ENCODE data around the gene NDUFAF2. TPM values are rescaled to one million over a fixed set of nuclear protein-coding genes. Genes with fewer than 3 reads are reported as not detected.

The NDUFAF2 gene, protein sequence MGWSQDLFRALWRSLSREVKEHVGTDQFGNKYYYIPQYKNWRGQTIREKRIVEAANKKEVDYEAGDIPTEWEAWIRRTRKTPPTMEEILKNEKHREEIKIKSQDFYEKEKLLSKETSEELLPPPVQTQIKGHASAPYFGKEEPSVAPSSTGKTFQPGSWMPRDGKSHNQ
- 10 to 100 TPM; 41.2 to 46.6 TPM for total RNA-seq

DNA sequence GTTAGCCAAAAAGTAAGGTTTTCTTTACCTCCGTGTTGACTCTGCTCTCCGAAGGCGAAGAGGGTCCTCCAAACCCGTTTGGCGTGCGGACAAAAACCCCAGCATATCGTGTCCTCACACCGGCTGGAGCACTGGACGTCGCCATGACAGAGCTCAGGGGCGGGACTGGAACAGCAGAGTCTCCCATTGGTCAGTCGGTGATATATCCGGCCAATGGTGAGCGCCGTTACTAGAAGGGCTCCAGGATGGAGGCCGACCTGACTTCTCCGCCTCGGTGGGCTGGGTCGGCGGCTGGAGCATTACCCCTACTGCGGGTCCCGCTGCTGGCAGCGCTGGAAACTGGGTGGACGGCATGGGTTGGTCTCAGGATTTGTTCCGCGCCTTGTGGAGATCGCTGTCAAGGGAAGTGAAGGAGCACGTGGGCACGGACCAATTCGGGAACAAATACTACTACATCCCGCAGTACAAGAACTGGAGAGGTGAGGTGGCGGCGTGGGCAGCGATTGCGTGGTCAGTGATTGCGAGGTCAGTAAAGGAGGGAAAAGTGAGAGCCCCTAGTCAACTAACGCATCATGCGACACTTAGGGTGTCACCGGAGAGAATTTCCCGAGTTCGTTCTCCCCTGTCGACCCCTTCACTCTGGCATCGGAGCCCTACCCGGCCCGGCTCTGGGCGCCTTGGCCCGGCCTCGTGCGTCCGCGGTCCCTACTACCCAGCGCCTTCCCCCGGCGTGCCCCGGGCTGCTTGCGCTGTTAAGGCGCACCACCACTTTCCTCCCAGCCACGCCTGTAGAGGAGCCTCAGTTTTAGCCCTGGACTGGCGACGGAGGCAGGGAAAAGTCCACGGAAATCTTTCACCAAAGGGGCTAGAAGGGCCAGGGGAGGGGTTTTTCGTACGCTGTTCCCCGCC is at the start of gene NDUFAF2, which contains the start of gene ERCC8:
Gene NDUFAF2 (plus strand): TSS at position 302 of the 909 bp plus-strand sequence. CDS start 51 bp downstream, at position 353.
Gene ERCC8 (minus strand): TSS at position 167 of the 909 bp plus-strand sequence. CDS start 62 bp downstream, at position 105.
- Mint-ChIP-seq H3K27ac (no peak within 1 kb of the TSS), H3K36me3 (ENCODE audit: low read depth) (peaks cover 8% of the 10 kb centered on the region), H3K4me1 (ENCODE audit: low read depth) (peaks cover 25% of the 10 kb centered on the region), H3K9me3 (no peaks in the 10 kb centered on the region), H3K27me3 (no peaks in the 10 kb centered on the region), H3K4me3 (no peak within 1 kb of the TSS)
- POLR2A ChIA-PET = interaction anchor here (1.0 to 1.2 kb wide), 2 partner anchors 9 to 12 kb away, joined by 3 to 4 read pairs; no protein-coding TSS in a partner anchor
- TF ChIP-seq, protein P1, sequence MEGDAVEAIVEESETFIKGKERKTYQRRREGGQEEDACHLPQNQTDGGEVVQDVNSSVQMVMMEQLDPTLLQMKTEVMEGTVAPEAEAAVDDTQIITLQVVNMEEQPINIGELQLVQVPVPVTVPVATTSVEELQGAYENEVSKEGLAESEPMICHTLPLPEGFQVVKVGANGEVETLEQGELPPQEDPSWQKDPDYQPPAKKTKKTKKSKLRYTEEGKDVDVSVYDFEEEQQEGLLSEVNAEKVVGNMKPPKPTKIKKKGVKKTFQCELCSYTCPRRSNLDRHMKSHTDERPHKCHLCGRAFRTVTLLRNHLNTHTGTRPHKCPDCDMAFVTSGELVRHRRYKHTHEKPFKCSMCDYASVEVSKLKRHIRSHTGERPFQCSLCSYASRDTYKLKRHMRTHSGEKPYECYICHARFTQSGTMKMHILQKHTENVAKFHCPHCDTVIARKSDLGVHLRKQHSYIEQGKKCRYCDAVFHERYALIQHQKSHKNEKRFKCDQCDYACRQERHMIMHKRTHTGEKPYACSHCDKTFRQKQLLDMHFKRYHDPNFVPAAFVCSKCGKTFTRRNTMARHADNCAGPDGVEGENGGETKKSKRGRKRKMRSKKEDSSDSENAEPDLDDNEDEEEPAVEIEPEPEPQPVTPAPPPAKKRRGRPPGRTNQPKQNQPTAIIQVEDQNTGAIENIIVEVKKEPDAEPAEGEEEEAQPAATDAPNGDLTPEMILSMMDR (IDR thresholded peaks at IDR 0.05) = no peak
- intact Hi-C loops (cut with micrococcal nuclease) = loop anchor here (10.0 kb wide), 1 partner anchor 270 kb away; no protein-coding TSS in a partner anchor
- CTCF ChIA-PET = interaction anchor here (2.1 kb wide), 1 partner anchor 15 kb away, joined by 11 read pairs; no protein-coding TSS in a partner anchor
- ATAC-seq (peak; percentile 99), DNase-seq (peak; percentile 94)

DNA sequence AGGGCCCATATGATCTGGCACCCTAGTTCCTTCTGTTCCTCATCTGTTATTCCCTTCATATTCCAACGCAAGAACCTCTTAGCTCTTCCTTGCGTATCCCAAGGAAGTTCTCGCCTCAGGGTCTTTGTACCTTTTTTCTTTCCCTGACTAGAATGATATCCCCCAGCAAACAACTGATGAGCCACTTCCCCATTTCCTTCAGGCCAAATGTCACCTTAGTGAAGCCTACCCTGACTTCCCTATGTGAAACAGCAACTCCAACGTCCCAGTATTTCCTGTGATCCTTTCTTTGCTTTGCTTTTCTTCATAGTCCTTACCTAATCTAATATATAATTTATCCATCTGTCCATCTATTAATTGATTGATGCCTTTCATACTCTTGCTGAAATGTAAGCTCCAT is 48.0 kb upstream of the NDUFAF2 start:
- H3K4me3 Mint-ChIP-seq = no peak overlapping the region
- DNase-seq (no peak), ATAC-seq (no peak)
- no peaks in the 10 kb centered on the region for H3K4me1 Mint-ChIP-seq (ENCODE audit: low read depth)
- no peaks in the 10 kb centered on the region for H3K27me3 Mint-ChIP-seq
- TF ChIP-seq, protein P1 (IDR thresholded peaks at IDR 0.05) = no peak
- ChIA-PET POLR2A (no interaction called here), CTCF (interaction anchor here (0.6 kb wide), 1 partner anchor 188 kb away, joined by 3 read pairs; no protein-coding TSS in a partner anchor)
- no peak overlapping the region for H3K27ac Mint-ChIP-seq
- H3K36me3 Mint-ChIP-seq (ENCODE audit: low read depth) = peaks cover 33% of the 10 kb centered on the region
- intact Hi-C loops (cut with micrococcal nuclease) = no loop called here
- no peaks in the 10 kb centered on the region for H3K9me3 Mint-ChIP-seq

DNA sequence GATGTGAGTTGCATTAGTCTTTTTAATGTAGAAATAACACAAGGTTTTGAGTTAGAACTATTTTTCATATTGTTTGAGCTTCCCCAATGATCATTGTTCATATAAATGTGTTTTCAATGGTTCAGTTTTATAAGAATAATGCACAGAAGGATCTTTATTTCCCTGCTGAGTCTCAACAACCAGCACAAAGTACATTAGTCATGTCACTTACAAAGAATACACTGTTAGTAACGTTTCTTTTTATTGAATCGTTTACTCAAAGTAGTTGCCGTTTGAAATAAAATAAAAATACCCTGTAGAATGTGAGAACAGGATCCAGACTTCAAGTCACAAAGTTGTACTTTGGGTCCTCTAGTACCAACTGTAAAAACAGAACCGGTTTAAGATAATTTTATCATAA is 41.6 kb upstream of the NDUFAF2 start:
- Mint-ChIP-seq H3K4me1 (ENCODE audit: low read depth) (no peaks in the 10 kb centered on the region), H3K36me3 (ENCODE audit: low read depth) (peaks cover 19% of the 10 kb centered on the region), H3K27ac (no peak overlapping the region), H3K4me3 (no peak overlapping the region), H3K27me3 (no peaks in the 10 kb centered on the region), H3K9me3 (no peaks in the 10 kb centered on the region)
- ChIA-PET CTCF (no interaction called here), POLR2A (no interaction called here)
- ATAC-seq (no peak), DNase-seq (no peak)
- TF ChIP-seq, protein P1 (IDR thresholded peaks at IDR 0.05) = no peak
- intact Hi-C loops (cut with micrococcal nuclease) = no loop called here

DNA sequence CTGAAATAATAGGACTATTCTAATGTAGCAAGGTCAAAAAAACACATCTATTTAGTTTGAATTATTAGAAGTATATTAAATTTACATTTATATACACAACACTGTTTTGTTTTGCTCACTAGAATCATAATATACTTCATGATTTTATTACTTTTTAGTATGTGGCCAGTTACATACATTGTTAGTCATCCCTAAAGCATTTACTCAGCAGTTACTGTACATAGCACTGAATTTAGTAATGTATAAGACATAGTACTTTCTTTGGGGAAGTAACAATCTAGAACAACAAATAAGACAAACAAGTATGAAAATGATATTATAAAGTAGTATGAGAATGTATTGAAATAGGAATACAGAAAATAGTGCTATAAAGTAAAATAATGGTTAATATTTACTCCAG is 28.4 kb upstream of the NDUFAF2 start:
- H3K9me3 Mint-ChIP-seq = peaks cover 7% of the 10 kb centered on the region
- DNase-seq (no peak), ATAC-seq (no peak)
- TF ChIP-seq, protein P1 (IDR thresholded peaks at IDR 0.05) = no peak
- H3K4me3 Mint-ChIP-seq = no peak overlapping the region
- H3K27me3 Mint-ChIP-seq = no peaks in the 10 kb centered on the region
- H3K36me3 Mint-ChIP-seq (ENCODE audit: low read depth) = peaks cover 53% of the 10 kb centered on the region
- intact Hi-C loops (cut with micrococcal nuclease) = no loop called here
- no peak overlapping the region for H3K27ac Mint-ChIP-seq
- CTCF ChIA-PET = no interaction called here
- POLR2A ChIA-PET = no interaction called here
- H3K4me1 Mint-ChIP-seq (ENCODE audit: low read depth) = no peaks in the 10 kb centered on the region

DNA sequence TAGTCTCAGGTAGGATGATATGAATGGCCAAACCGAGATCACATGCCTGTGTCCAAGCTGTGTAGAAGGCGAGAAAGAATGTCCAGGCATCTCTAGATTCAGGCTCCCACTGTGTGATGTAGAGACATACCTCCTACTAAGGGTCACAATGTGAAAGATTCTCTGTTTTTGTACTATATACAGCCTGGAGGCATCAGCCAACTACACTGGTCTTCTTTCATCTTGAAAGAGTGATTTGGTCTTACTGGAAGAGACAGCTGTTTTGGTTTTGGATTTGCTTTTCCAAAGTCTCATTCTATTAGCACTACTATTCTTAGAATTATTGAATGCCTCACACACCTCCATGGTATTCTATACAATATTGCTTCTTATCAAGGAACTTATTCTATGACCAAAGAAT is 26.5 kb upstream of the NDUFAF2 start:
- Mint-ChIP-seq H3K27me3 (no peaks in the 10 kb centered on the region), H3K4me3 (no peak overlapping the region), H3K27ac (no peak overlapping the region), H3K4me1 (ENCODE audit: low read depth) (no peaks in the 10 kb centered on the region), H3K36me3 (ENCODE audit: low read depth) (peaks cover 46% of the 10 kb centered on the region), H3K9me3 (peaks cover 5% of the 10 kb centered on the region)
- intact Hi-C loops (cut with micrococcal nuclease) = no loop called here
- DNase-seq (no peak), ATAC-seq (no peak)
- TF ChIP-seq, protein P1 (IDR thresholded peaks at IDR 0.05) = no peak
- CTCF ChIA-PET = no interaction called here
- POLR2A ChIA-PET = no interaction called here
